ENCODE results near the gene BMPR2. TPM values are rescaled to one million over a fixed set of nuclear protein-coding genes. Genes with fewer than 3 reads are reported as not detected.

Gene BMPR2
- total RNA-seq, 4 donors from 2014 or later: 37.8 to 53.3 (median 51.2) TPM

DNA sequence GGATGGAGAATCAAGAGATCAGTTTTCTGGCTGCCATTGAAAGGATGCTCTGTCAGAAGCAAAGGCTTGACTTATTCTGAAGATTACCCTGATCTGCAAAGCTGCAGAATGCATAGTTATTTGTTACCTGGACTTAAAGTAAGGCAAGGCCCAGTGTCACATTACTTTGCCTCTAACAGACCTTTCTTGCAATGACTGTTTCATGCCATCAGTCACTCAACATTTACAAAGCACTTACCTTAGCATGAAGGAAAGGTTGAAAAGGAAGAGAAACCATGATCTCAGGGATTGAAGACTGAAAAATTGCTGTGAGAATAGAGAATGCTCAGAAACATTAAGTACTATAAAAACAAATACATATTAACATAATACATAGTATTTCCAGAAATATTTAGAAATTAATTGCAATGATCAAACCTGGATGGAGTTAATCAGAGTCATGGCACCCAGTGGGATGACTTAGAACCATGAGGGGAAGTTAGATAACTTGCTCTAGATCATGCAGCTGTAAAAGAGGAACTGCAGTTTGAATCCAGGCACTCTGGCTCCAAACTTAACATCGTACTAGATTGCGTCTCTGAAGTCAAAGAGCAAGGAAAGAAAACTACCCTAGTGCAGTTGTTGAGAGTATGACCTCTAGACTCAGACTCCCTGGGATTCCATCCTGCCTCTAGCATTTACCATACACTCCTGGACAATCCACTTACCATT lies 232.2 kb downstream of the BMPR2 start:
- Histone ChIP-seq H3K27me3 (no peaks in the 10 kb centered on the region), H3K4me3 (no peak overlapping the region), H3K27ac (no peak overlapping the region), H3K9me3 (no peaks in the 10 kb centered on the region), H3K36me3 (no peaks in the 10 kb centered on the region), H3K4me1 (peaks cover 0 to 37% (median 22%) of the 10 kb centered on the region in 4 donors)
- no peak for DNase-seq (ENCODE audit: low spot score in 2 of 2)
- TF ChIP-seq, protein P1, sequence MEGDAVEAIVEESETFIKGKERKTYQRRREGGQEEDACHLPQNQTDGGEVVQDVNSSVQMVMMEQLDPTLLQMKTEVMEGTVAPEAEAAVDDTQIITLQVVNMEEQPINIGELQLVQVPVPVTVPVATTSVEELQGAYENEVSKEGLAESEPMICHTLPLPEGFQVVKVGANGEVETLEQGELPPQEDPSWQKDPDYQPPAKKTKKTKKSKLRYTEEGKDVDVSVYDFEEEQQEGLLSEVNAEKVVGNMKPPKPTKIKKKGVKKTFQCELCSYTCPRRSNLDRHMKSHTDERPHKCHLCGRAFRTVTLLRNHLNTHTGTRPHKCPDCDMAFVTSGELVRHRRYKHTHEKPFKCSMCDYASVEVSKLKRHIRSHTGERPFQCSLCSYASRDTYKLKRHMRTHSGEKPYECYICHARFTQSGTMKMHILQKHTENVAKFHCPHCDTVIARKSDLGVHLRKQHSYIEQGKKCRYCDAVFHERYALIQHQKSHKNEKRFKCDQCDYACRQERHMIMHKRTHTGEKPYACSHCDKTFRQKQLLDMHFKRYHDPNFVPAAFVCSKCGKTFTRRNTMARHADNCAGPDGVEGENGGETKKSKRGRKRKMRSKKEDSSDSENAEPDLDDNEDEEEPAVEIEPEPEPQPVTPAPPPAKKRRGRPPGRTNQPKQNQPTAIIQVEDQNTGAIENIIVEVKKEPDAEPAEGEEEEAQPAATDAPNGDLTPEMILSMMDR (IDR thresholded peaks at IDR 0.05): no peak
- TF ChIP-seq EP300 (IDR thresholded peaks at IDR 0.05) (no peak), POLR2A (IDR thresholded peaks at IDR 0.05) (no peak)
- WGBS, 2 donors: 79% methylated on average over 2 of the region's 2 CpGs

DNA sequence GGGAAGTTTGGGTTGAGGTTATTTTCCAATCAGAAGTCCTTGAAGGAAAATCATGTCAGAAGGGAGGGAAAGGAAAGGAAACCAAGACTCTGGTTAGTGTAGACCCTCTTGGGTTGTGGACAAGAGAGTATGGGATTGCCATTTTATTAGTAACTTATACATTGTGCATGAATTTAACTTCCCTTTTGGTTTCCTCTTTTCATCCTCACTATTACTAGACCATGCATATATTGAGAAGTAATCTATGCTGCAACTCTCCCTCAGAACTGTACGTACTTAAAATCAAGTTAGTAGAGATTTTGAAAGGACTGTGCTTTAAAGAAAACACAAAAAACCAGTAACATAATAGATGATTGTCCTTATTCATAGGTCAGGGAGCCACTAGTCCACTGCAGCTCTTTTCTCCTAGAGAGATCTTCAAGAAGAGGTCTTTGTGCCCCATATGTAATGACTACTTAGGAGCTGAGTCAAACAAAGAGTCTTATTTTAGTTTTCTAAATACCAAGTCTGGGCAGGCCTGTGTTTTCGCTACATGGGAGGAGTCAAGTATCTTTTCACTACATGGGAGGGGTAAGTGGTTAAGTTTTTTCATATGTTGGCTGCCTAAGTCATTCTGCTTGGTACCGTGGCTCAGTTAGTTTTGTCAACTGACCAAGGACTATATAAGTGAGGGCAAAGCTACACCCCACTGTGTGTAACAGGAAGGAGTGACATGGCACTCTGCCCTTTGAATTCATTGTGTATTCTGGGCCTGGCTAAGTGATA lies 233.4 kb downstream of the BMPR2 start:
- Histone ChIP-seq H3K4me3 (no peak overlapping the region), H3K9me3 (no peaks in the 10 kb centered on the region), H3K4me1 (peaks cover 0 to 37% (median 22%) of the 10 kb centered on the region in 4 donors), H3K36me3 (no peaks in the 10 kb centered on the region), H3K27me3 (no peaks in the 10 kb centered on the region), H3K27ac (peak overlapping the region in 3 of 4 donors; percentile 30 to 67 (median 64))
- TF ChIP-seq, protein P1 (IDR thresholded peaks at IDR 0.05): no peak
- no peak for TF ChIP-seq EP300 (IDR thresholded peaks at IDR 0.05)
- no peak for TF ChIP-seq POLR2A (IDR thresholded peaks at IDR 0.05)
- no peak for DNase-seq (ENCODE audit: low spot score in 2 of 2)
- WGBS, 2 donors: 11 to 22% methylated on average over 3 of the region's 3 CpGs

DNA sequence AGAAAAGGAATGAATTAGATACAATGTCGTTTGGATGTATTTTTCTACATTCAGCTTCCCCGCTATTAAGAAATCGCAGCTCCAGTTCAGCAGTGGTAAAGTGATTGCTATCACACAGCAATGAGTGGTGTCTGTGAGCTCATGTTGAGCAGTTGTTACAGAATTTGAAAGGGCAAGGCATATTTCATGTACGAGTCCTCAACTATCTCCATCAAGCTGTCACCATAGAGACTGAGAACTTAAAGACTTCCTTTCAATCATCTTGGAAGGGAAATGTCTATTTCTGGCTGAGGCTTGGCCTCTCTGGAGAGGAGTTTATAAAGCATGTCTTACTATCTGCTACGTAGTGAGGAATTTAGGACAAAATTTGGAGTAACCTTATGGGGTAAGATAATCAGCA lies 234.3 kb downstream of the BMPR2 start:
- Histone ChIP-seq H3K36me3 (no peaks in the 10 kb centered on the region), H3K4me3 (no peak overlapping the region), H3K27ac (peak overlapping the region in 2 of 4 donors; percentile 64 to 67), H3K27me3 (no peaks in the 10 kb centered on the region), H3K4me1 (peaks cover 0 to 37% (median 22%) of the 10 kb centered on the region in 4 donors), H3K9me3 (no peaks in the 10 kb centered on the region)
- TF ChIP-seq EP300 (IDR thresholded peaks at IDR 0.05): no peak
- TF ChIP-seq, protein P1 (IDR thresholded peaks at IDR 0.05): no peak
- no peak for DNase-seq (ENCODE audit: low spot score in 2 of 2)
- WGBS, 2 donors: 43 to 49% methylated on average over 5 of the region's 5 CpGs

DNA sequence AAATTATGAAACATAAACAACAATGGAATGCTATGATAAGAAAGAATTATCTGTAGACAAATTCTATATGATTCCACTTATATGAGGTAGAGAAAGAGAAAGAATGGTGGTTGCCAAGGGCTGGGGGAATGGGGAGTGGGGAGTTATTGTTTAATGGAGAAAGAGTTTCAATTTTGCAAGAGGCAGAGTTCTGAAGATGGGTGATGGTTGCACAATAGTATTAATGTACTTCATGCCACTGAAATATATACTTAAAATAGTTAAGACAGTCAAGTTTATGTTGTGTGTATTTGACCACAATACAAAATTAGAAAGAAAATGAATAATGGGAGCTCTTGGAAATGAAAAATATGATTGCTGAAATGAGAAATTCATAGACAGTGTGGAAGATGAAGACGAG lies 236.0 kb downstream of the BMPR2 start:
- 87 to 93% methylated on average over 1 of the region's 1 CpG for WGBS, 2 donors
- no peak for DNase-seq (ENCODE audit: low spot score in 2 of 2)
- H3K27ac ChIP-seq: no peak overlapping the region
- H3K27me3 ChIP-seq: no peaks in the 10 kb centered on the region
- no peaks in the 10 kb centered on the region for H3K9me3 ChIP-seq
- H3K4me3 ChIP-seq: no peak overlapping the region
- TF ChIP-seq, protein P1 (IDR thresholded peaks at IDR 0.05): no peak
- TF ChIP-seq POLR2A (IDR thresholded peaks at IDR 0.05) (no peak), EP300 (IDR thresholded peaks at IDR 0.05) (no peak)
- no peaks in the 10 kb centered on the region for H3K36me3 ChIP-seq
- peaks cover 0 to 37% (median 22%) of the 10 kb centered on the region in 4 donors for H3K4me1 ChIP-seq

DNA sequence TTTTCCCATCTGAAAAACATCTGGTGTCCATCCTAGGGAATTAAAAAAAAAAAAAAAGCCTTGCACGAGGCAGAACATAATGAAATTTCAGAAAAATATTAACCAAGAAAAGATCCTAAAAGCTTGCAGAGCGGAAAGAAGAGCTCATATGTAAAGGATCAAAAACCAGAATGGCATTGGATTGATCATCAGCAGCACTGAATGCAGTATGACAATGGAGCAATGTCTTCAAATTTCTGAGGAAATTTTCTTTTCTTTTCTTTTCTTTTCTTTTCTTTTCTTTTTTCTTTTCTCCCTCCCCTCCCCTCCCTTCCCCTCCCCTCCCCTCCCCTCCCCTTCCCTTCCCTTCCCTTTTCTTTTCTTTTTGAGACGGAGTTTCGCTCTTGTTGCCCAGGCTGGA lies 237.4 kb downstream of the BMPR2 start:
- Histone ChIP-seq H3K4me1 (peaks cover 0 to 37% (median 22%) of the 10 kb centered on the region in 4 donors), H3K36me3 (no peaks in the 10 kb centered on the region), H3K4me3 (no peak overlapping the region), H3K9me3 (no peaks in the 10 kb centered on the region), H3K27me3 (no peaks in the 10 kb centered on the region), H3K27ac (no peak overlapping the region)
- TF ChIP-seq EP300 (IDR thresholded peaks at IDR 0.05) (no peak), POLR2A (IDR thresholded peaks at IDR 0.05) (no peak)
- TF ChIP-seq, protein P1 (IDR thresholded peaks at IDR 0.05): no peak
- no peak for DNase-seq (ENCODE audit: low spot score in 2 of 2)
- 66 to 70% methylated on average over 4 of the region's 4 CpGs for WGBS, 2 donors
